ENCODE measurements around the gene KDELR3. TPM values are rescaled to one million over a fixed set of nuclear protein-coding genes. Genes with fewer than 3 reads are reported as not detected.

The KDELR3 gene
- total and polyA plus RNA-seq, 2 donors (not counting 3 experiments of a cell fraction or from before 2014, with no cell fraction given): 28.6 to 61.3 TPM

DNA sequence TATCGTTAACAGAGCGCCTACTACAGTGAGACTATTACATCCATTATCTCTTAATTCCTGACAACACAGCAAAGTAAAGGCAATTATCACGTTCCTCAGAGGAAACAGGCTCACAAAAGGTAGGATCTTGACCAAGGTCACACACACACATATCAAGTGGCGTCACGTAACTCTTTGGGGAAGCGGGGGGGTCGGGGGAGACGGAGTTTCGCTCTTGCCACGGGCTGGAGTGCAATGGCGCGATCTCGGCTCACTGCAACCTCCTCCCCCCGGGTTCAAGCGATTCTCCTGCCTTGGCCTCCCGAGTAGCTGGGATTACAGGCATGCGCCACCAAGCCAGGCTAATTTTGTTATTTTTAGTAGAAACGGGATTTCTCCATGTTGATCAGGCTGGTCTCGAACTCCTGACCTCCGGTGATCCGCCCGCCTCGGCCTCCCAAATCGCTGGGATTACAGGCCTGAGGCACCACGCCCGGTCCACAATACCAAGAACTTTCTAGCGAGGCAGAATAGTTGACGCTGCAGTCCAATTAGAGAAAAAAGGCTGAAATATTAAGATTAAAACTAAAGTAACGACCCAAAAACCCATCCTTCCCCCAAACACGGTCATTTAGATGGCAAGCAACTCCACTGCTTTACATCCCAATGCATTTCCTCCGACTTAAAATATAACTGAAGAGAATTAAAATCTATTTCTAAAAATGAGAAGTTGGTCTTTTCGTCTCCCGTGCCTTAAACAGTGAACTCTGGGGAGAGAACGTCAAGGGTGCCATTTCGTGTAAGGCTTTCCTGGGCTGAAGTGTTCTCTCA lies 37.0 kb downstream of the KDELR3 start:
- H3K36me3 ChIP-seq (ENCODE audit: control insufficient read depth in 2 of 2, extremely low read depth in 1 of 2, insufficient read depth in 2 of 2, low read length in 2 of 2): peaks cover 6 to 13% of the 10 kb centered on the region in 2 experiments
- peak overlapping the region; percentile 99 for H3K9ac ChIP-seq (replicated peaks; ENCODE audit: extremely low read depth, insufficient read depth, low read length)
- H3K27ac ChIP-seq (ENCODE audit: insufficient read depth, low read depth, low read length): peak overlapping the region; percentile 96
- TF ChIP-seq JUN (IDR thresholded peaks at IDR 0.05; ENCODE audit: borderline replicate concordance, insufficient read depth, insufficient read length, low read depth) (no peak), GATA2 (IDR thresholded peaks at IDR 0.05; ENCODE audit: insufficient read depth, insufficient read length, low read depth, low read length) (no peak)
- TF ChIP-seq, protein P1, sequence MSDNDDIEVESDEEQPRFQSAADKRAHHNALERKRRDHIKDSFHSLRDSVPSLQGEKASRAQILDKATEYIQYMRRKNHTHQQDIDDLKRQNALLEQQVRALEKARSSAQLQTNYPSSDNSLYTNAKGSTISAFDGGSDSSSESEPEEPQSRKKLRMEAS (IDR thresholded peaks at IDR 0.05; ENCODE audit: insufficient read depth, insufficient read length): no peak
- peaks cover 21% of the 10 kb centered on the region for H3K4me1 ChIP-seq (ENCODE audit: control insufficient read depth, extremely low read depth, insufficient read depth, low read length)
- POLR2A ChIA-PET: no interaction called here
- H3K4me2 ChIP-seq (ENCODE audit: insufficient read depth, low read length): peak overlapping the region; percentile 84
- H4K20me1 ChIP-seq (replicated peaks; ENCODE audit: control insufficient read depth, extremely low read depth, insufficient read depth, low read length): peaks cover 18% of the 10 kb centered on the region
- peaks cover 60% of the 10 kb centered on the region for H3K79me2 ChIP-seq (ENCODE audit: control insufficient read depth, insufficient read depth, low read length)
- intact Hi-C loops (cut with micrococcal nuclease) (loop anchor here (2.0 to 10.0 kb wide), 2 partner anchors 66 to 200 kb away; partner anchors contain the start of genes DMC1, GTPBP1 and JOSD1), dilution Hi-C loops (cut with MboI; ENCODE audit: extremely low pct_ligation_motif_present, low sequenced_read_pairs) (no loop called here)
- CTCF ChIA-PET: no interaction called here
- H3K9me3 ChIP-seq (replicated peaks; ENCODE audit: control insufficient read depth, insufficient read depth, low read length): no peaks in the 10 kb centered on the region
- H3K9me1 ChIP-seq (replicated peaks; ENCODE audit: control insufficient read depth, extremely low read depth, insufficient read depth, low read length): no peaks in the 10 kb centered on the region
- BruUV-seq (replicated peaks): no TSS peak
- DNase-seq (ENCODE audit: low read depth, low spot score) (peak; percentile 55), FAIRE-seq (no peak)
- no peak overlapping the region for H2AFZ ChIP-seq (ENCODE audit: low read depth, low read length)
- peak overlapping the region; percentile 66 to 89 (median 82) for H3K4me3 ChIP-seq (replicated peaks in 1 of 3; ENCODE audit: insufficient read depth in 1 of 3, low read depth in 1 of 3, low read length in 3 of 3)
- H3K27me3 ChIP-seq (ENCODE audit: control insufficient read depth in 2 of 2, insufficient read depth in 2 of 2, low read length in 2 of 2): no peaks in the 10 kb centered on the region

DNA sequence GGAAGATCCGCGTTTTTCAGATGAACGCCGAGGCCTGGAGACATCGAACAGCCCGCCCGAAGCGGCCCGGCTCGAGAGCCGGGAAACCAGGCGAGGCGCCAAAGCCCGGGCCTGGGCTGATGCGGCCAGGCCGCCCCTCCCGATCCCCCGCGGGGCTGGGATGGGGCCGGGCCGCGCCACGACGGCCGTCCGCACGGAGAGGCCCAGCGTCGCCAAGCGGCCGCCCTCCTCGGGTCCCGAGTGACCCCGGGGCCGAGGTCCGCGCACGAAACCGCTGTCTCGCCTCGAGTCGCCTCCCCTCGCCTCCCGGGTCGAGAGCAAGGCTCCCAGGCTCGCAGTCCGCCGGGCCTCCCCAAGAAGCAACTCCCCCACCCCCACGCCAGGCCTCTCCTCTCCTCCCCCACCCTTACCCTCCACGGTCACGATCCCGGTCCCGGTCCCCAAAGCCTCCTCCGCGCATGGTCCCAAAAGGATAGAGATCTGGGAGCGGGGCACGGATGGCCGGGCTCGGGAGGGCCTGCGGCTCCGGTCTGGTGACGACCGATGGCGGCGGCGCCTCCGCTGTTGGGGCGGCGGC lies 37.7 kb downstream of the KDELR3 start:
- Histone ChIP-seq H3K36me3 (ENCODE audit: control insufficient read depth in 2 of 2, extremely low read depth in 1 of 2, insufficient read depth in 2 of 2, low read length in 2 of 2) (peaks cover 3 to 12% of the 10 kb centered on the region in 2 experiments), H3K9ac (replicated peaks; ENCODE audit: extremely low read depth, insufficient read depth, low read length) (peak overlapping the region; percentile 99), H3K4me3 (replicated peaks in 1 of 3; ENCODE audit: insufficient read depth in 1 of 3, low read depth in 1 of 3, low read length in 3 of 3) (peak overlapping the region; percentile 66 to 89 (median 82)), H2AFZ (ENCODE audit: low read depth, low read length) (peak overlapping the region; percentile 38), H3K9me3 (replicated peaks; ENCODE audit: control insufficient read depth, insufficient read depth, low read length) (no peaks in the 10 kb centered on the region), H3K4me1 (ENCODE audit: control insufficient read depth, extremely low read depth, insufficient read depth, low read length) (peaks cover 21% of the 10 kb centered on the region), H3K27me3 (ENCODE audit: control insufficient read depth in 2 of 2, insufficient read depth in 2 of 2, low read length in 2 of 2) (no peaks in the 10 kb centered on the region), H3K79me2 (ENCODE audit: control insufficient read depth, insufficient read depth, low read length) (peaks cover 54% of the 10 kb centered on the region), H3K4me2 (ENCODE audit: insufficient read depth, low read length) (peak overlapping the region; percentile 84), H3K9me1 (replicated peaks; ENCODE audit: control insufficient read depth, extremely low read depth, insufficient read depth, low read length) (no peaks in the 10 kb centered on the region), H3K27ac (ENCODE audit: insufficient read depth, low read depth, low read length) (peak overlapping the region; percentile 96), H4K20me1 (replicated peaks; ENCODE audit: control insufficient read depth, extremely low read depth, insufficient read depth, low read length) (peaks cover 18% of the 10 kb centered on the region)
- DNase-seq (ENCODE audit: low read depth, low spot score) (peak; percentile 70), FAIRE-seq (no peak)
- ChIA-PET POLR2A (no interaction called here), CTCF (no interaction called here)
- dilution Hi-C loops (cut with MboI; ENCODE audit: extremely low pct_ligation_motif_present, low sequenced_read_pairs) (no loop called here), intact Hi-C loops (cut with micrococcal nuclease) (loop anchor here (1.0 to 10.0 kb wide), 3 partner anchors 65 to 199 kb away; partner anchors contain the start of genes CBY1, DMC1, FAM227A and GTPBP1)
- BruUV-seq (replicated peaks): no TSS peak
- no peak for TF ChIP-seq GATA2 (IDR thresholded peaks at IDR 0.05; ENCODE audit: insufficient read depth, insufficient read length, low read depth, low read length)
- TF ChIP-seq, protein P2, sequence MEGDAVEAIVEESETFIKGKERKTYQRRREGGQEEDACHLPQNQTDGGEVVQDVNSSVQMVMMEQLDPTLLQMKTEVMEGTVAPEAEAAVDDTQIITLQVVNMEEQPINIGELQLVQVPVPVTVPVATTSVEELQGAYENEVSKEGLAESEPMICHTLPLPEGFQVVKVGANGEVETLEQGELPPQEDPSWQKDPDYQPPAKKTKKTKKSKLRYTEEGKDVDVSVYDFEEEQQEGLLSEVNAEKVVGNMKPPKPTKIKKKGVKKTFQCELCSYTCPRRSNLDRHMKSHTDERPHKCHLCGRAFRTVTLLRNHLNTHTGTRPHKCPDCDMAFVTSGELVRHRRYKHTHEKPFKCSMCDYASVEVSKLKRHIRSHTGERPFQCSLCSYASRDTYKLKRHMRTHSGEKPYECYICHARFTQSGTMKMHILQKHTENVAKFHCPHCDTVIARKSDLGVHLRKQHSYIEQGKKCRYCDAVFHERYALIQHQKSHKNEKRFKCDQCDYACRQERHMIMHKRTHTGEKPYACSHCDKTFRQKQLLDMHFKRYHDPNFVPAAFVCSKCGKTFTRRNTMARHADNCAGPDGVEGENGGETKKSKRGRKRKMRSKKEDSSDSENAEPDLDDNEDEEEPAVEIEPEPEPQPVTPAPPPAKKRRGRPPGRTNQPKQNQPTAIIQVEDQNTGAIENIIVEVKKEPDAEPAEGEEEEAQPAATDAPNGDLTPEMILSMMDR (IDR thresholded peaks at IDR 0.05; ENCODE audit: extremely low read depth in 1 of 2, insufficient read depth in 1 of 2, low read depth in 1 of 2, low read length in 2 of 2): peak in 1 of 2 donors; percentile 4
- TF ChIP-seq POLR2A (IDR thresholded peaks at IDR 0.05; ENCODE audit: low read depth, low read length): peak; percentile 1

Measured in endothelial cell of umbilical vein (primary cell).